H9 (cell line): ENCODE data around the gene YEATS2. TPM values are rescaled to one million over a fixed set of nuclear protein-coding genes. Genes with fewer than 3 reads are reported as not detected.

Source experiments
- DNase-seq: peaks from one replicate; pipeline ENCODE4 v3.0.0-alpha.2; 2017
- H2AFZ ChIP-seq: one replicate; pipeline ENCODE4 v1.6.1; 2013; ENCODE audit warnings: mild to moderate bottlenecking, low read length, control low read depth, moderate library complexity
- H2AK5ac ChIP-seq: 2 replicates; pipeline ENCODE4 v1.6.1; 2013; ENCODE audit warnings: low read length, control low read depth, mixed read lengths; ENCODE audit not compliant: insufficient read length
- H2BK120ac ChIP-seq: one replicate; pipeline ENCODE4 v1.6.1; 2013; ENCODE audit warnings: low read depth, mild to moderate bottlenecking, low read length, control low read depth, inconsistent platforms; ENCODE audit not compliant: poor library complexity, severe bottlenecking
- H2BK12ac ChIP-seq: 2 replicates; pipeline ENCODE4 v1.6.1; 2013; ENCODE audit warnings: low read length, control low read depth, mixed read lengths, low read depth; ENCODE audit not compliant: insufficient read length
- H2BK15ac ChIP-seq: 2 replicates; pipeline ENCODE4 v1.6.1; 2013; ENCODE audit warnings: low read depth, low read length, control low read depth
- H2BK20ac ChIP-seq: one replicate; pipeline ENCODE4 v1.6.1; 2013; ENCODE audit warnings: low read depth, mild to moderate bottlenecking, low read length, control low read depth, inconsistent platforms; ENCODE audit not compliant: poor library complexity, severe bottlenecking
- H2BK5ac ChIP-seq: 2 replicates; pipeline ENCODE4 v1.6.1; 2013; ENCODE audit warnings: low read length, control low read depth, mixed read lengths; ENCODE audit not compliant: insufficient read length
- H3K14ac ChIP-seq: 2 replicates; pipeline ENCODE4 v1.6.1; 2013; ENCODE audit warnings: low read length, control low read depth; ENCODE audit not compliant: insufficient read depth
- H3K18ac ChIP-seq: 2 replicates; pipeline ENCODE4 v1.6.1; 2013; ENCODE audit warnings: low read depth, mild to moderate bottlenecking, mixed read lengths, low read length, control low read depth; ENCODE audit not compliant: insufficient read length
- H3K23ac ChIP-seq: 2 replicates; pipeline ENCODE4 v1.6.1; 2013; ENCODE audit warnings: low read length, control low read depth, mixed read lengths, low read depth; ENCODE audit not compliant: insufficient read length
- H3K23me2 ChIP-seq: 2 replicates; pipeline ENCODE4 v1.6.1; 2013; ENCODE audit warnings: low read depth, mild to moderate bottlenecking, mixed read lengths, low read length, control low read depth; ENCODE audit not compliant: insufficient read length, poor library complexity, severe bottlenecking
- H3K27ac ChIP-seq: 2 replicates; pipeline ENCODE4 v1.5.1; 2013; ENCODE audit warnings: low read length, control low read depth, mixed read lengths, low read depth; ENCODE audit not compliant: insufficient read length
- H3K27me3 ChIP-seq: 2 replicates; pipeline ENCODE4 v1.6.1; 2013; ENCODE audit warnings: low read length, control low read depth, inconsistent platforms; ENCODE audit not compliant: insufficient read depth
- H3K4ac ChIP-seq: 2 replicates; pipeline ENCODE4 v1.6.1; 2013; ENCODE audit warnings: low read depth, mild to moderate bottlenecking, control low read depth, inconsistent platforms, low read length, moderate library complexity
- H3K4me1 ChIP-seq: 2 replicates; pipeline ENCODE4 v1.6.1; 2013; ENCODE audit warnings: low read length, control low read depth, inconsistent platforms; ENCODE audit not compliant: insufficient read depth
- H3K4me2 ChIP-seq: 2 replicates; pipeline ENCODE4 v1.6.1; 2013; ENCODE audit warnings: low read length, control low read depth, mixed read lengths; ENCODE audit not compliant: insufficient read length, insufficient read depth
- H3K56ac ChIP-seq: 2 replicates; pipeline ENCODE4 v1.6.1; 2013; ENCODE audit warnings: low read depth, mild to moderate bottlenecking, mixed read lengths, low read length, control low read depth; ENCODE audit not compliant: insufficient read length
- H3K79me1 ChIP-seq: 2 replicates; pipeline ENCODE4 v1.6.1; 2013; ENCODE audit warnings: low read depth, mild to moderate bottlenecking, moderate library complexity, low read length, control low read depth, inconsistent platforms; ENCODE audit not compliant: insufficient read depth, poor library complexity, severe bottlenecking
- H3K79me2 ChIP-seq: 2 replicates; pipeline ENCODE4 v1.6.1; 2013; ENCODE audit warnings: low read length, control low read depth, inconsistent platforms; ENCODE audit not compliant: insufficient read depth
- H3K9ac ChIP-seq: 2 replicates; pipeline ENCODE4 v1.6.1; 2013; ENCODE audit warnings: low read length, control low read depth, mixed read lengths; ENCODE audit not compliant: insufficient read length; ENCODE audit errors: extremely low read depth
- H3K9me3 ChIP-seq: one replicate; pipeline ENCODE4 v1.6.1; 2013; ENCODE audit warnings: low read depth, low read length, inconsistent platforms; ENCODE audit not compliant: control insufficient read depth
- H3T11ph ChIP-seq: one replicate; pipeline ENCODE4 v1.6.1; 2013; ENCODE audit warnings: mild to moderate bottlenecking, low read length, control low read depth, inconsistent platforms
- H4K20me1 ChIP-seq: one replicate; pipeline ENCODE4 v1.6.1; 2013; ENCODE audit not compliant: control insufficient read depth, insufficient read length, insufficient read depth
- H4K5ac ChIP-seq: 2 replicates; pipeline ENCODE4 v1.6.1; 2013; ENCODE audit warnings: low read depth, mild to moderate bottlenecking, mixed read lengths, low read length, control low read depth; ENCODE audit not compliant: insufficient read length
- H4K8ac ChIP-seq: replicated peaks from 2 replicates; pipeline ENCODE4 v1.6.1; 2013; ENCODE audit warnings: low read length, control low read depth, mixed read lengths, low read depth; ENCODE audit not compliant: insufficient read length
- H4K91ac ChIP-seq: 2 replicates; pipeline ENCODE4 v1.6.1; 2013; ENCODE audit warnings: low read depth, mild to moderate bottlenecking, moderate library complexity, mixed read lengths, low read length, control low read depth; ENCODE audit not compliant: insufficient read length
- H3K27ac Mint-ChIP-seq, 3 experiments: 2 replicates in 2 of 3; 3 replicates in 1 of 3; pipeline ENCODE4 v1.8.0; 2020 to 2021; ENCODE audit warnings: mixed read lengths in 3 of 3, mild to moderate bottlenecking in 1 of 3, moderate library complexity in 1 of 3
- H3K27me3 Mint-ChIP-seq: 2 replicates; pipeline ENCODE4 v1.8.0; 2021; ENCODE audit warnings: low read depth, mild to moderate bottlenecking, moderate library complexity, mixed read lengths
- H3K36me3 Mint-ChIP-seq, 3 experiments: 2 replicates in 2 of 3; 3 replicates in 1 of 3; pipeline ENCODE4 v1.8.0; 2020 to 2021; ENCODE audit warnings: low read depth in 3 of 3, mixed read lengths in 3 of 3; ENCODE audit not compliant: insufficient read depth in 1 of 3
- H3K4me1 Mint-ChIP-seq, 2 experiments: 2 replicates each; pipeline ENCODE4 v1.8.0; 2020; ENCODE audit warnings: mixed read lengths in 2 of 2
- H3K4me3 Mint-ChIP-seq, 2 experiments: 2 replicates in 1 of 2; 3 replicates in 1 of 2; pipeline ENCODE4 v1.8.0; 2020 to 2021; ENCODE audit warnings: mild to moderate bottlenecking in 2 of 2, mixed read lengths in 2 of 2, moderate library complexity in 1 of 2
- H3K9me3 Mint-ChIP-seq, 2 experiments: 2 replicates in 1 of 2; 3 replicates in 1 of 2; pipeline ENCODE4 v1.8.0; 2020; ENCODE audit warnings: mild to moderate bottlenecking in 2 of 2, mixed read lengths in 2 of 2, moderate library complexity in 1 of 2
- CTCF ChIP-seq: fragments of 200-600 bp; sonication (generic); conservative IDR thresholded peaks from 3 replicates; pipeline ENCODE4 v1.8.0; 2021; ENCODE audit warnings: antibody characterized with exemption, mild to moderate bottlenecking
- WGBS: extraction: QIAGEN DNeasy Blood & Tissue Kit; methylation state at CpG from one replicate; pipeline ENCODE4 v1.1.7; 2013; ENCODE audit warnings: missing lambda C conversion rate, low lambda C conversion rate, mixed read lengths; ENCODE audit not compliant: insufficient read length; ENCODE audit errors: extremely low coverage; 5-methylcytosine and 5-hydroxymethylcytosine counted together
- total RNA-seq: library from RNA; stranded (reverse); gene quantifications from 2 replicates; pipeline ENCODE4 v1.2.1, GENCODE V29; 2021

Gene YEATS2
- total RNA-seq, 1 experiment from 2014 or later: 40.3 TPM

- Histone ChIP-seq H4K20me1 (no peaks in the 10 kb centered on the region), H3K27ac (no peak overlapping the region), H3K4me1 (no peaks in the 10 kb centered on the region), H3K18ac (no peak overlapping the region), H3K79me2 (no peaks in the 10 kb centered on the region), H2AK5ac (no peak overlapping the region), H2AFZ (no peak overlapping the region), H3K14ac (no peak overlapping the region), H3K9ac (no peak overlapping the region), H3K56ac (no peak overlapping the region), H3K79me1 (no peaks in the 10 kb centered on the region), H3K4me2 (no peak overlapping the region), H3T11ph (no peak overlapping the region), H4K5ac (no peak overlapping the region), H3K23ac (no peak overlapping the region), H2BK120ac (no peak overlapping the region), H4K8ac (no peak overlapping the region), H3K9me3 (no peaks in the 10 kb centered on the region), H2BK15ac (no peak overlapping the region), H4K91ac (no peak overlapping the region), H3K27me3 (no peaks in the 10 kb centered on the region), H2BK20ac (no peak overlapping the region), H2BK5ac (no peak overlapping the region), H2BK12ac (no peak overlapping the region), H3K4ac (no peak overlapping the region), H3K23me2 (no peaks in the 10 kb centered on the region)
- H3K27me3 Mint-ChIP-seq: no peaks in the 10 kb centered on the region
- H3K27ac Mint-ChIP-seq: no peak overlapping the region
- no CpG with 5 or more reads among the region's 3 CpGs for WGBS
- H3K36me3 Mint-ChIP-seq: peaks cover 36 to 81% (median 78%) of the 10 kb centered on the region in 3 experiments
- H3K4me1 Mint-ChIP-seq: no peaks in the 10 kb centered on the region
- TF ChIP-seq CTCF: no peak
- no peak for DNase-seq
- H3K9me3 Mint-ChIP-seq: peaks cover 0 to 6% of the 10 kb centered on the region in 2 experiments; a peak in 2 of 5 replicates
- no peak overlapping the region for H3K4me3 Mint-ChIP-seq
Observed at GRCh38 chr3:183857863-183858262, 160.3 kb downstream of the YEATS2 start.

Other genes starting within 250 kb of the YEATS2 start
- gene KLHL6, start 142.1 kb upstream of the YEATS2 start, total RNA-seq: not detected in 2 replicates
- gene KLHL24, start 62.2 kb upstream of the YEATS2 start, total RNA-seq: 17.2 and 17.7 TPM in 2 replicates
- 5.6 and 7.1 TPM in 2 replicates for gene MAP6D1, start 127.8 kb downstream of the YEATS2 start, total RNA-seq
- 94.5 and 95.5 TPM in 2 replicates for gene PARL, start 187.1 kb downstream of the YEATS2 start, total RNA-seq